Cortex of kidney (tissue), 1 donor: Measurements from ENCODE around the gene SUSD4.

ENCODE experiments used
- DNase-seq: peaks from one replicate; lab custom pipeline; 2025; lab: John Stamatoyannopoulos, UW

SUSD4 gene

DNA sequence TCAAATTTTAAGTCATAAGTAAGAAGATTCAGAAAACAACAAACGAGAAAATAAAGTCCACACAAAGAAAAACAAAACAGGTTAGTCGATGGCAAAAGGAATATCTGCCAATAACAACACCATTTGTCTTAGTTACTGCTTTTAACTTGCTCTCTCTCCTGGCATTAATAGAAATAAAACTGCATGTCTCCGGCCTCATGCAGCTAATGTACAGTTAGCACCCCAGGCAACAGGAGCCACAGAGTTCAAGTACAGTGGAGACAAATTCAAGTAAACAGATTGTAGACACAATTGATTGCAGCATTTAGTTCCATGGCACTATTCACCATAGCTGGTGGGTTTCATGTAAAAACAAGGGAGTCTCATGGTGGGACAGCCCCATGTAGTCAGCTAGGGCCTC lies 33.5 kb downstream of the SUSD4 start:
- DNase-seq = no peak

GRCh38 chr1:223329664-223330415 lies 34.1 kb downstream of the SUSD4 start:
- no peak for DNase-seq

DNA sequence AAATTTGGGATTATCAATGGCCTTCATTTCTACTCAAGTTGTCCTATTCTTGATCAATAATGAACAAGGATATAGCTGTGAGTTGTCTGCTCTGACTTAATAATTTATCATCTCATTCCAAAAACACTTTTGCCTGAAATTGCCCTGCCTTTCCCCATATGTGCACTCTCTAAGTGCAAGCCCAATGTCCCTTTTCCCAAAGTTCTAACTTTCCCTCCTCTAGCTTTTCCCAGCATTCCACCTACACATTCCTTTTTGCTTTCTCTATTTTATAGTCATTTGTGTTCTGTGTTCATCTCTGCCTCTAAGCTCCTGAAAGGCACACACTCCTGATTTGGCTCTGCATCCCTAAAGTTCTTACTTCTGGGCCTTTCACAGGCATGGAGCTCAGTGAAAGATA lies 34.7 kb downstream of the SUSD4 start:
- no peak for DNase-seq

GRCh38 chr1:223328566-223328965 lies 35.4 kb downstream of the SUSD4 start:
- DNase-seq = no peak

GRCh38 chr1:223326776-223327175 lies 37.2 kb downstream of the SUSD4 start:
- no peak for DNase-seq

DNA sequence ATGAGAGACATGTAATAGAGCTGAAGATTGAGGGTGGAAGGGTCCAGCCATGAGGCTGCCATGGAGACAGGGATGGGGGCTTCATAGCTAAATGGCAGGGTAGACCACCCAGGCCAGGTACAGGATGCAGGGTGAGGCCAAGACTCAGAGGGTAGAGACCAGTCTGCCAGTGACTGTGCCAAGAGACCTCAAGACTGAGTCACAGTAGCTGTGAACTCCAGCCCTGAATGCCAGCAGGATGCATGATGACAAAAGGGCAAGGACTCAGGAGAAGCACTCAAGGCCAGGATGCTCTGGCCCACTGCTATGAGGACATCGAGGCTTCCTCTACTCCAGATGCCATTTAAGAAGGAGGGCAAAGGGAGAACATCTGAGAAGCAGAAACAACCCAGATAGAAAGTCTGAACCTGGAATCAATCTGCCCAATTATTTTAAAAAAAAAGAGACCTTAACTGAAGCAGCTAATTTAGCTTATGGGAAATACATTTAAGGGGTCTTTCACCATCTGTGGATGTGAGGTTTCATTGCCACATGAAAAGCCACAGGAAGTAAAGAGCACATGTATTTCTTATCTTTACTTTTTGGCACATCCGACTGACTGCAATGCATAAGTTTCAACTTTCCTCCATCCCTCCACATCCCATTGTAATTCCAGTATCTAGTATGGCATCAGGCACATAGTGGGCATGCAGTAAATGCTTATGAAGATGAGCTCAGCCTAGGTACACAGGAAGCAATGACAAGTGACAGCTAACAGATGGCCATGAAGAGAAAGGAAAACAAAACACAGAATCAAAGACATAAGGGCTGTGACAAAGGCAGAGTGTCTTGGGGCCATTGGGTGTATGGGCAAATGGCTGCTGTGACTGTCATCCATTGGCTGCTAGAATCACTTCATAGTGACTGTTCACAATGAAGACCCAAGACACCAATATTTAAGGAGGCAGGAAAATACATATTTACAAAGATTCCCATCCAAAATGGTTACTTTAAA lies 40.2 kb downstream of the SUSD4 start:
- DNase-seq = no peak

- no peak for DNase-seq
These were observed 41.1 kb downstream of the SUSD4 start for GRCh38 chr1:223322868-223323267.

DNA sequence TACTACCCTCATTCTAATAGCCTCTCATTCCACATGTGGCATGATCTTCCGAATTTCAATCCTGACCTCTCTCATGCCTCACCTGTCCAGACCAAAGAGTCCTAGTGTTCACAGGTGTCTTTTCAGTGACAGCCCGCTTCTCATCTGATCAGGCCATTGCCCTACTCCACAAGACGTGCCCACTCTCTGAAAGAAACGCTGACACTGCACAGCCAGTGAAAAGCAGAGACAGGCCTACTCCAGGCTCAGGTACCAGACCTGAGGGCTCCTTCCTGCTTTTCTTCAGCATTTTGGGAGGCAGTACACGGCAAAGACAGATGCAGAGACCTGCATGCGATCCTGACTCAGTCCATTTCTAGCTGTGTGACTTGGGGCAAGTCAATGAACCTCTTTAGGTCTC lies 43.0 kb downstream of the SUSD4 start:
- DNase-seq = no peak

GRCh38 chr1:223319905-223320580 lies 43.9 kb downstream of the SUSD4 start:
- DNase-seq = no peak

GRCh38 chr1:223319398-223319797 lies 44.6 kb downstream of the SUSD4 start:
- no peak for DNase-seq

GRCh38 chr1:223316082-223316481 lies 47.9 kb downstream of the SUSD4 start:
- no peak for DNase-seq

DNA sequence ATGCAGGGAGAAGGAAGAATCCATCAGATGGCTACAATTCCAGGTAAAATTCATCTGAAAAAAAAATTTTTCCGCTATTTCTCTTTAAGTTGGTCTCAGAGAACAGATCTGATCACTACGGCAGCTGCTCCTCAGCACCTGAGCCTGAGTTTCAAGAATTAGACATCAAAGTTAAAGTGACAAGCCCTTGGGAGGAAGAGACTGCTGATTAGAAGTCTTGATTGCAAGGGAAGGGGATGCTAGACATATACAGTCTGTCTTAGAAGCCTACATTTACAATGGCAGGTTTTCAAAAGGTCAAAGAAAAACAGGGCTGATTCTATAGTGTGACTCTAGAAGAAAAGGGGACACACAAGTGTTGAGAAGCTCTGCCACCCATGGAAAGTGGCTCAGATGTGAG lies 48.3 kb downstream of the SUSD4 start:
- no peak for DNase-seq

GRCh38 chr1:223313415-223313754 lies 50.6 kb downstream of the SUSD4 start:
- no peak for DNase-seq

DNA sequence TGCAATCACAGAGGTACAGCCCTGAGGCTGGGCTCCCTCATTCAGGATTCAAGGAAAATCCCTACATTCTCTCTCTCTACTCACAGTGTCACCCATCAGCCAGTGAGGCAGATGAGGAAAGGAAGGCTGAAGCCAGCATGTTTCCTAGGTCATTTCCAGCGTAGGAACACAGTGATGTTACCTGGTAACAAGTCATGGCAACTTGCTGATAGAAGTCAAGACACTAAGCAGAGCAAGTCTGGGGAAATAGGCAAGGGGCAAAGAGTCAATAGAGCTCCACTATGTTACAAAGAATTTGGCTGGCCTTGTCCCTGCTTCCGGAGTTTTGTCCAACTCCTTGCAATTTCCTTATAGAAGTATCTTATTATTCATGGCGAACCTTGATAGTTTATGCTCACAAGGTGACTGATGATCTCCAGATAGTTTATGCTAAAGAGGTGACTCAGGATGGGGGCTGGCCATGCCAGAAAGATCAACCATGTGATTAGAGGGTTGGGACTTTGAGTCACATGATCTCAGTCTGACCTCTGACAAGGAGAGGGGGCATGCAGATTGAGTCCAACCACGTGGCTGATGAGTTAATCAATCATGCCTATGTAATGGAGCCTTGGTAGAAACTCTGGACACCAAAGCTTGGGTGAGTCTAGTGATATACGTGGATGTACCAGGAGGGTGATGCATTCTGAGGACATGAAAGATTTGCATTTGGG lies 51.1 kb downstream of the SUSD4 start:
- DNase-seq = no peak

DNA sequence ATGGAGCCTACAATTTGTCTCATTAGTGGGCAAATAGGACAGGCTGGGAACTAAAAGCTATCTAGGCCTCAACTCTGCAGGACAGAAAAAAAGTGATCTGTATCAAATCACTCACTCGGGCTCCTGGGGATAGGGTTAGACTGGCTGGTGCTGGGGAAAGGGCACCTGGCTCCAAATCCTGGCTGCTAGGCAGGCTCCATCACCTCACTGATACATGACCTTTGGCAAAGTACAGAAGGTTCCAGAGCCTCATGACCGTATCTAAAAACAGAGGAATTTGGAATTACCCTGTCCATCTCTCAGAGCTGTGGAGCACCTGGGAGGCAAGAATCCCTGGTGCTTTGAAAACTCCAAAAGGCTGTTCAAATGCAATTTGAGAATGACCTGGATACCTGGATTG lies 51.7 kb downstream of the SUSD4 start:
- DNase-seq = no peak

- no peak for DNase-seq
These were observed 52.1 kb downstream of the SUSD4 start for GRCh38 chr1:223311826-223312225.

DNA sequence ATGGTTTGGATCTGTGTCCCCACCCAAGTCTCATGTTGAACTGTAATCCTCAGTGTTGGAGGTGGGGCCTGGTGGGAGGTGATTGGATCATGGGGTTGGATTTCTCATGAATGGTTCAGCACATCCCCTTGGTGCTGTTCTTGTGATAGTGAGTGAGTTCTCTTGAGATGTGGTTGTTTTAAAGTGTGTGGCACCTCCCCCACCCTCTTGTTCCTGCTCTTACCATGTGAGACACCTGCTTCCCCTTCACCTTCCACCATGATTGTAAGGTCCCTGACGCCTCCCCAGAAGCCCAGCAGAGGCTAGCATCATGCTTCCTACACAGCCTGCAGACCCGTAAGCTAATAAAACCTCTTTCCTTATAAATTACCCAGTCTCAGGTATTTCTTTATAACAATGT lies 55.8 kb downstream of the SUSD4 start:
- DNase-seq = no peak

GRCh38 chr1:223307544-223307943 lies 56.4 kb downstream of the SUSD4 start:
- no peak for DNase-seq

DNA sequence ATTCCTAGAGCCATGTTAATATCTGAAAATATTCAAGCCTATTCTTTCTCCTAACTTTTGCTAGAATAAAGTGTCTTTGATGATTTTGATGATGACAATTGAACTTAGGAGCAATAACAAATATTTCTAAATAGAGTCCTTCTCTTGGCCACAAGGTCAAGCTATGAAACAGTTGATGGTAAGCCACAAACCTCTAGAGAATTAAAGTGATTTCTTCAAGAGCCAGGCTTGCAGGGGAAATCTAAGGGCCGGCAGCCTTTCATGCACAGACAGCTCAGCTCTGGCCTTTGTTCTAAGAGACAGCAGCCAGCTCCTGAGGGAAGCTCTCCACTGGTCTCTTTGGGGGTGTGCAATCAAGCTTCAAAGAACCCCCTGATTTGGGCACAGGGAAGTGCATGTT lies 59.0 kb downstream of the SUSD4 start:
- no peak for DNase-seq

DNA sequence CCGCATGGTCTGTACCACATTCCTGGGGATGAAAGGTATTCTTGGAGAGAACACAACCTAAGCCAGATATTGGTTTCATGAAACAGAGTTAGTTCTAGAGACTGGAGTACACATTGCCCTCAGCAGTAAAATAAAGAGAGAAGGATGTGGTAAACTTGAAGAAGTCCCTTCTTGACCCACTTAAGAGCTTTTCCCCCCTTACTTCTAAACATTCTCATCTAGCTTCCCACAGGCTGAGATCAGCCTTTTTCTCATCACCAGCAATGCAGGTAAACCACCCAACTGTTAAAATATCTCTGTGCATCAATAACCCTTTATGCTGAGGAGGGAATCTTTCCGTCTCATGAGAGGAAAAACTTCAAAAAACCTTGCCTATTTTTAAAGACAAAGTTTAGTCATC lies 62.6 kb downstream of the SUSD4 start:
- no peak for DNase-seq

DNA sequence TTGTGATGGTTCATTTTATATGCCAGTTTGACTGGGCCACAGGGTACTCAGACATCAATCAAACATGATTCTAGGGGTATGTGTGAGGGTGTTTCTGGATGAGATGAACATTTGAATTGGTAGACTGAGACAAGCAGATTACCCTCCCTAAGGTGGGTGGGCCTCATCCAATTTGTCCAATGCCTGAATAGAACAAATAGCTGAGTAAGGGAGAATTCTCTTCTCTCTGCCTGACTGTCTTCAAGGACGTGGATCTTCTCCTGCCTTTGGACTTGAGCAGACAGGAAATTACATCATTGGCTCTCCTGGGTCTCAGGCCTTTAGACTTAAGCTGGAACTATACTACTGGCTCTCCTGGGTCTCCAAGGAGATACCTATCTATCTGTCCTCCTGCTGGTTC lies 64.4 kb downstream of the SUSD4 start:
- no peak for DNase-seq

- DNase-seq = no peak
These were observed 65.3 kb downstream of the SUSD4 start for GRCh38 chr1:223298701-223299100.
